ENCODE data around the gene ERMP1. TPM values are rescaled to one million over a fixed set of nuclear protein-coding genes. Genes with fewer than 3 reads are reported as not detected.
A peak's percentile ranks its signal among the peaks of the same experiment; 100 is the strongest.
"Not testable (repeated sequence)": the region's sequence is repeated elsewhere in the genome, so short reads cannot be mapped to it uniquely, and the experiment has no call there.

The ERMP1 gene
- total RNA-seq, 3 donors from 2014 or later = 6.7 to 7.5 (median 6.9) TPM

DNA sequence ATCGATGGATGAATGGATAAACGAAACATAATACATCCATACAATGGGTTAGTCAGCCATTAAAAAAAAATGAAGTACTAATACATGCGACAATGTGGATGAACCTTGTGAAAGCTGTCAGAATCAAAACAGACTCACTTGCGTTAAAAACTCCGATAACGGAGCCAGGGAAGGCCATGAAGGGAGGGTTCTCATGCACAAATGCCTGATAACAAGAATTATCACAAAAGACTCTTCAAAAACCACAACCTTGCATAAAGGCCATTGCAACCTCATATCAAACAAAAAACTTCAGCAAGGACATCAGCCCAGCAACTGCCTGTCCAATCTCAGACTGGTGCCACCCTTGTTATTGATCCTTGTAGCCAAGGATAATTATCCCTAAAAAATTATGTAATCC lies 13.7 kb downstream of the ERMP1 start:
- no peaks in the 10 kb centered on the region for H3K27me3 Mint-ChIP-seq (ENCODE audit: low read depth)
- peaks cover 34% of the 10 kb centered on the region for H3K36me3 Mint-ChIP-seq (ENCODE audit: insufficient read depth)
- H3K4me1 Mint-ChIP-seq (ENCODE audit: low read depth) = peaks cover 4% of the 10 kb centered on the region
- ATAC-seq (no peak), DNase-seq (no peak)
- no peak overlapping the region for H3K4me3 Mint-ChIP-seq
- H3K9me3 Mint-ChIP-seq = no peaks in the 10 kb centered on the region

DNA sequence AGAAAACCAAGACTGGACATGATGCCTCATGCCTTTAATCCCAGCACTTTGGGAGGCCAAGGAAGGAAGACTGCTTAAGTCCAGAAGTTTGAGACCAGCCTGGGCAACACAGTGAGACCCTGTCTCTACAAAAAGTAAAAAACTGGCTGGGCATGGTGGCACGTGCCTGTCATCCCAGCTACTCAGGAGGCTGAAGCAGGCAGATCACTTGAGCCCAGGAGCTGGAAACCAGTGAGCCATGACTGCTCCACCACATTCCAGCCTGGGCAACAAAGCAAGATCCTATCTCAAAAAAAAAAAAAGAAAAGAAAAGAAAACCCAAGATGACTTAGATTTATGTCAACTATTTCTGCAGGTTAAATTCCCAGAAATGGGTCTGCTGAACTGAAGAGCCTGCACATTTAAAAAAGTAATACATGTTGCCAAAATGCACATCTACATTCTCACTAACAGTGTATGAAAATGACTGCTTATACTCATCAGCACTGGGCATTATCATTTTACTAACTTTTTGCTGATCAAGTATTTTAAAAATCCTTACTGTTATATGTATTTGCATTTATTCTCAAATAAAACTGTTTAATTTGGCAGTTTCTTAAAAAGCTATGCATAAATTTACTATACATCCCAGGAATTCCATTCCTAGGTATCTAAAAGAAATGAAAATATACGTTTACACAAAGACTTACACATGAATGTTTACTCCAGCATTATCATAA lies 14.3 kb downstream of the ERMP1 start:
- DNase-seq (no peak), ATAC-seq (no peak)
- peaks cover 4% of the 10 kb centered on the region for H3K4me1 Mint-ChIP-seq (ENCODE audit: low read depth)
- H3K9me3 Mint-ChIP-seq = no peaks in the 10 kb centered on the region
- peaks cover 36% of the 10 kb centered on the region for H3K36me3 Mint-ChIP-seq (ENCODE audit: insufficient read depth)
- H3K27me3 Mint-ChIP-seq (ENCODE audit: low read depth) = no peaks in the 10 kb centered on the region
- H3K4me3 Mint-ChIP-seq = no peak overlapping the region

DNA sequence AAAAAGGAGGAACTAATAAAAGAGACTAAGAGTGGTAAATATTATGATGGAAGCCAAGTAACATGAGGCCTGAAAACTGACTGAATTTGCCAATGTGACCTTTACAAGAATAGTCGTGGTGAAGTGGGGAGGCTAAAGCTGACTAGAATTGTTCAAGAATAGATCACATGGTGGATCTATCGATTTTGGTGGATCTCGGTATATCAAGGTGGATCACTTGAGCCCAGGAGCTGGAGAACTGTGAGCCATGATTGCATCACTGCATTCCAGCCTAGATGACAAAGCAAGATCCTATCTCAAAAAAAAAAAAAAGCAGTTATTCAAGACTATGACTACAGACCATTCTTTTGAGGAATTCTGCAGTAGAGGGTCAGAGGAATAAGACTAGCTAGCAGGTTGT lies 15.1 kb downstream of the ERMP1 start:
- Mint-ChIP-seq H3K36me3 (ENCODE audit: insufficient read depth) (peaks cover 34% of the 10 kb centered on the region), H3K4me1 (ENCODE audit: low read depth) (peaks cover 4% of the 10 kb centered on the region), H3K27me3 (ENCODE audit: low read depth) (no peaks in the 10 kb centered on the region), H3K9me3 (no peaks in the 10 kb centered on the region), H3K4me3 (no peak overlapping the region)
- ATAC-seq (no peak), DNase-seq (no peak)

DNA sequence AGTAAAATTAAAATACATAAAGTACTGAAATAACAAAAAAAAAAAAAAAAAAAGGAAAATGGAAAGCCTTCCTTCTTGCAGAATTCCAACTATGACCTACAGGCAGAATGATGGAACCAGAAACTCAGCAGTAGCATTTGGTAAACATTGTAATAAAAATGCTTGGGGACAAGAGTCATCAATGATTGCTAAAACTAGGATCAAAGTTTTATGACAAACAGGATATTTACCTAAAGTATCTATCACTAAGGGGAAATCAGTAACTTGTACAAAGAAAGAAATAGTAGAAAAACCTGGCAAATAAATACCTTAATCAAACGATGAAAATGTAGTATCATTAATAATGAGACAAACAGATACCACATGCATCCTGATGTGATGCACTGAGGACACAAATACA lies 17.5 kb downstream of the ERMP1 start:
- H3K4me1 Mint-ChIP-seq (ENCODE audit: low read depth) = peaks cover 4% of the 10 kb centered on the region
- no peak for ATAC-seq
- no peak overlapping the region for H3K4me3 Mint-ChIP-seq
- H3K36me3 Mint-ChIP-seq (ENCODE audit: insufficient read depth) = peaks cover 40% of the 10 kb centered on the region
- DNase-seq = no peak
- no peaks in the 10 kb centered on the region for H3K9me3 Mint-ChIP-seq
- no peaks in the 10 kb centered on the region for H3K27me3 Mint-ChIP-seq (ENCODE audit: low read depth)

DNA sequence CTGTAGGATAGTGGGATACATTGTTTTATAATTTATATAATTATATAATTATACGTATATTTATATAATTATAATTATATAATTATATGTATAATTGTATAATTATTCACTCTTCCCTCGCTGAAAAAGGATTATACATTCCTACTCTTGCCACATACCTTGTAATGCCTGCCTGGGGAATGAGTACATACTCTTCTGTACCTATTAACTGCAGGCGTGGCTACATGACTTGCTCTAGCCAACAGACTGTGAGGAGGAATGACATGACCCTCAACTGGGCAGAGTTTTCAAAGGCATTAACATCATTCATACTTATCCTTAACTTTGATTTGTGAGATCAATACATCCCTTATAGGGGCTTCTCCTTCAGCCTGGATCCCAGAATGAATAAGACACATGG lies 19.1 kb downstream of the ERMP1 start:
- no peak for DNase-seq
- no peak for ATAC-seq
- Mint-ChIP-seq H3K36me3 (ENCODE audit: insufficient read depth) (peaks cover 41% of the 10 kb centered on the region), H3K4me1 (ENCODE audit: low read depth) (peaks cover 1% of the 10 kb centered on the region), H3K27me3 (ENCODE audit: low read depth) (no peaks in the 10 kb centered on the region), H3K4me3 (no peak overlapping the region), H3K9me3 (no peaks in the 10 kb centered on the region)

DNA sequence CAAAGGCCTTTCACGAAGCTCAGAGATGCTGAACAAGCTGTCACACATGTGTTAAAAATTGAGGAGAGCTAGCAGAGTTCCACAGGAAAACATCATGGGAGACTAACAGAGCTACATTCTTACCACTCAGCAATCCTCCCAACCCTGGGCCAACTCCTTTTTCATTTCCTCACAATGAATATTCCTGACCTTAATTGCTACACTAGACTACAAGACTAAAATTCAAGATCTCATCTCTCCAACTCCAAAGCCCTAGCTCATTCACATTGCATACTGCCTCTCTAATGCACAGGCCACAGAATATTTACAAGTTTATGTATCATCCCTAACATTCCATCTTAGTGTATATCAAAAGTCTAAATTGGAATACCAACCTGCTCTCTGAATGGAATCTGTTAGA lies 21.2 kb downstream of the ERMP1 start:
- Mint-ChIP-seq H3K36me3 (ENCODE audit: insufficient read depth) (peaks cover 36% of the 10 kb centered on the region), H3K4me1 (ENCODE audit: low read depth) (peaks cover 1% of the 10 kb centered on the region), H3K9me3 (no peaks in the 10 kb centered on the region), H3K27me3 (ENCODE audit: low read depth) (no peaks in the 10 kb centered on the region), H3K4me3 (no peak overlapping the region)
- DNase-seq (no peak), ATAC-seq (no peak)

DNA sequence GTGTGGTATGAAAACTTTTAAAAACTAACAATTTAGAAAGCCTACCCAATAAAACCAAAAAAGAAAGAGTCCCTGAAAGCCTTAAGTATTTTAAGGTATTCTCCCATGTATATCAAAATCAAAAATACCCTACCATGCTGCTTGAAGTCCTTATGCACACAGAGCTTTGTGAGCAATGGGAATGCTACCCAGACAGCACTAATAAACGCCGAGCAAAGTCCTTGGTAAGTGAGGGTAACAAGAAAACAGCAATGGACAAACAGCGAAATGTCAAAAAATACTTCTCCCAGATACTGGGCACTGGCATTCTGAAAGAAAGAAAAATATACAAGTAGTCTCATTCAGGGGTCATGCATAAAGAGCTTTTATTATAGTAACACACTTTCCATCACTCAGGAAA lies 27.4 kb downstream of the ERMP1 start:
- ATAC-seq (no peak), DNase-seq (no peak)
- Mint-ChIP-seq H3K36me3 (ENCODE audit: insufficient read depth) (peaks cover 21% of the 10 kb centered on the region), H3K9me3 (no peaks in the 10 kb centered on the region), H3K4me3 (no peak overlapping the region), H3K27me3 (ENCODE audit: low read depth) (no peaks in the 10 kb centered on the region), H3K4me1 (ENCODE audit: low read depth) (peaks cover 8% of the 10 kb centered on the region)

DNA sequence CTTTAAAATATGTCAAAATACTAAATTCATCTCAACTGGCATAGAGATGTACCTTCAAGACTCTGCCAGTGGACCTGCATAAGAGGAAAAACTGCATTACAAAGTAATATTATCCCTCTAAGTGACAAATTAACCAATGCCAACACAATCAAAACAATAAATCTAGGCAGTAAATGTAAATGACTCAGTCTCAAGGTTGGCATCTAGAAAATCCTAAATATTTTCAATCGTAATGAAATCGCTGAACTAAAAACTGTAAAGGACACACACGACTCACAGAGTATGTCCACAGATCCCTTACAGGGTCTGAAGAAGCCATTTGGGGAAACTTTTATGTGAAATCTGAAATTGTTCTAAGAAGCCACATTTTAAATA lies 31.2 kb downstream of the ERMP1 start:
- no peaks in the 10 kb centered on the region for H3K27me3 Mint-ChIP-seq (ENCODE audit: low read depth)
- ATAC-seq (no peak), DNase-seq (no peak)
- H3K9me3 Mint-ChIP-seq = no peaks in the 10 kb centered on the region
- peaks cover 18% of the 10 kb centered on the region for H3K4me1 Mint-ChIP-seq (ENCODE audit: low read depth)
- H3K36me3 Mint-ChIP-seq (ENCODE audit: insufficient read depth) = peaks cover 12% of the 10 kb centered on the region
- H3K4me3 Mint-ChIP-seq = no peak overlapping the region

DNA sequence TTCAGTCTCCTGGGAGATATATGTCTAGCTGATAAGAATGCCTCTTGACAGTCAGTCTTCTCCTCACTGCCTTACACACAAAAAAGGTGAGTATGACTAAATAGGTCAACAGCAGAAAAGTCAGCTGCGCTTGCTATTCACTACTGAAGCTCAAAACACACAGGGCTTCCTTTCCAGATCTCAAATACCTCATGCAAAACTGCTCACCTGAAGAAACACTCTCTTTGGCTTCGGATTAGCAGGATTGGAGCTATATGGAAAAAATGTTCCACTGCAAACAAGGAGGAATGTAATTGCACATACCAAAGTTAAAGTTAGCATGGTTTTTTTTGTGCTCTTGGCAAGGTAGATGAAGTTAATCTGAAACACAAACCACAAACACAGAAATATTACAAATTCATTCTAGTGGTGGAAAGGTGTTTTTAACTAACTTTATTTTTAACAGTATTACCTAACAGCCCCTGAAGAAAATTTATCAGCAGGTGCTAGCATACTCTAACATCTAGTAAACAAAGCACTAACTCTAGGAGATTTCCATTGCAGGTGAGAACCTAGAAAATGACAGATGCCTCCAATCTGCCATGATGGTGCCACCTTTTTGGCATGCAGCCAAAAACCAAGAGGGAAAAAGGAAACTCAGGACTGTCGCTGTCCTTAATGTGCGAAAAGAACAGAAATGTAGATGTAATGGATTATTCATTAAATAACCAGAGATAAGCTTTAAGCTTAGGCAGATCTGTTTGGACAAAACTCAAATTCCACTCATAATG lies 31.8 kb downstream of the ERMP1 start:
- no peaks in the 10 kb centered on the region for H3K9me3 Mint-ChIP-seq
- no peak for DNase-seq
- peaks cover 19% of the 10 kb centered on the region for H3K4me1 Mint-ChIP-seq (ENCODE audit: low read depth)
- no peaks in the 10 kb centered on the region for H3K27me3 Mint-ChIP-seq (ENCODE audit: low read depth)
- H3K36me3 Mint-ChIP-seq (ENCODE audit: insufficient read depth) = peaks cover 17% of the 10 kb centered on the region
- no peak for ATAC-seq
- no peak overlapping the region for H3K4me3 Mint-ChIP-seq

DNA sequence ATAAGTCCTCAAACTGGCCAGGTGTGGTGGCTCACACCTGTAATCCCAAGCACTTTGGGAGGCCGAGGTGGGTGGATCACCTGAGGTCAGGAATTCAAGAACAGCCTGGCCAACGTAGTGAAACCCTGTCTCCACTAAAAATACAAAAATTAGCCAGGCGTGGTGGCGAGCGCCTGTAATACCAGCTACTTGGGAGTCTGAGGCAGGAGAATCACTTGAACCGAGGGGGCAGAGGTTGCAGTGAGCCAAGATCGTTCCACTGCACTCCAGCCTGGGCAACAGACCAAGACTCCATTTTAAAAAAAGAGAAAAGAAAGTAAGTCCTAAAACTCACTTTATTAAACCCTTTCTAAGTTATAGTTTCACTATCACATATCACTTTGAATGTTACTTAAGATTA lies 32.5 kb downstream of the ERMP1 start:
- Mint-ChIP-seq H3K36me3 (ENCODE audit: insufficient read depth) (peaks cover 19% of the 10 kb centered on the region), H3K4me1 (ENCODE audit: low read depth) (peaks cover 19% of the 10 kb centered on the region)
- not testable (repeated sequence) for H3K4me3 Mint-ChIP-seq; H3K9me3 Mint-ChIP-seq; DNase-seq; H3K27me3 Mint-ChIP-seq (ENCODE audit: low read depth); ATAC-seq

DNA sequence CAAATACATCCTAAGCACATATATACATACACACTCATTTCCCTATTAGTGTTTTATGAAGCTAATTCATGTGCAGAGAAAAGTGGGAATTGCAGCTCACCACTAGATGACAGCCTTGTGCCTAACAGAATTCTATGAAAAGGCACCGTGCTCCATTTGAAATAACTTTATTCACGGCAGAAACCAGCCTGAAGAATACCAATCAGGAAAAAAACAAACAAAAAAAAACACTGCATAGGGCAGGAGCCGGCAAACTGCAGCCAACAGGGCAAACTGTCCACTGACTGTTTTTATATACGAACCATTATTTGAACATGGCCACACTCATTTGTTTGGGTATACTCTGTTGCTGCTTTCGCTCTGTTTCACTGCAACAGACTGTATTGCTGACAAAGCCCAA lies 33.6 kb downstream of the ERMP1 start:
- Mint-ChIP-seq H3K4me1 (ENCODE audit: low read depth) (peaks cover 28% of the 10 kb centered on the region), H3K36me3 (ENCODE audit: insufficient read depth) (peaks cover 18% of the 10 kb centered on the region), H3K4me3 (no peak overlapping the region), H3K27me3 (ENCODE audit: low read depth) (no peaks in the 10 kb centered on the region), H3K9me3 (no peaks in the 10 kb centered on the region)
- no peak for DNase-seq
- ATAC-seq = no peak

DNA sequence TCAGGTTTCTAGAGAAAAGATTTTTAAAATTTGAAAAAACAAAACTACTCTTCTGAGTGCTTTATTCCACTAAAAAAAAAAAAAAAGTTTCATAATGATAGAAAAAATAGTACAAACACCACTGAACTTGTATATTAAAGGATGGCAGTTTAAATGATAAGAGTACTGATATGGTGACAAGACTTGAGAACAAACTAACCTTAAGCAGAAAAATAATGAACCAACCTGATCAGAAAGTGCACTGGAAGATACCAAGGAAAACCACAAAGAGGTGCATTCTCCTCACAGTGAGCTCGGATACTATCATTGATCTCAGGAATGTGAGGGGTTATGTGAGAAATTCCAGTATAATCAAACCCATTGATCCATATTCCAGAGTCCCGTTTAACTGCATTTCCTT lies 34.3 kb downstream of the ERMP1 start:
- H3K9me3 Mint-ChIP-seq = no peaks in the 10 kb centered on the region
- no peaks in the 10 kb centered on the region for H3K27me3 Mint-ChIP-seq (ENCODE audit: low read depth)
- H3K4me1 Mint-ChIP-seq (ENCODE audit: low read depth) = peaks cover 35% of the 10 kb centered on the region
- peaks cover 17% of the 10 kb centered on the region for H3K36me3 Mint-ChIP-seq (ENCODE audit: insufficient read depth)
- H3K4me3 Mint-ChIP-seq = no peak overlapping the region
- ATAC-seq (no peak), DNase-seq (no peak)

DNA sequence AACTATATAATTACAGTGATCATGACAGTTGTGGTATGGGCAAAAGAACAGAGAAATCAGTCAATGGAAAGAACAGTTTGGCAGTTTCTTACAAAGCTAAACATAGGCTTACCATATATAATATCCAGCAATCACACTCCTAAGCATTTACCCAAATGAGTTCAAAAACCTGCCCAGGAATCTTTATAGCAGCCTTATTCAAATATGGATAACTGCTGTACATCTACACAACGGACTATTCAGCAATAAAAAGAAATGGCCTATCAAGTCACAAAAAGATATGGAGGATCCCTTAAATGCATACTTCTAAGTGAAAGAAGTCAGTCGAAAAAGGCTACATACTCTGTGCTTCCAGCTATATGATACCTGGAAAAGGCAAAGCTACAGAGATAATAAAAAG lies 36.6 kb downstream of the ERMP1 start:
- no peak for DNase-seq
- Mint-ChIP-seq H3K27me3 (ENCODE audit: low read depth) (no peaks in the 10 kb centered on the region), H3K4me1 (ENCODE audit: low read depth) (peaks cover 48% of the 10 kb centered on the region), H3K9me3 (no peaks in the 10 kb centered on the region), H3K36me3 (ENCODE audit: insufficient read depth) (peaks cover 24% of the 10 kb centered on the region), H3K4me3 (no peak overlapping the region)
- ATAC-seq = no peak

DNA sequence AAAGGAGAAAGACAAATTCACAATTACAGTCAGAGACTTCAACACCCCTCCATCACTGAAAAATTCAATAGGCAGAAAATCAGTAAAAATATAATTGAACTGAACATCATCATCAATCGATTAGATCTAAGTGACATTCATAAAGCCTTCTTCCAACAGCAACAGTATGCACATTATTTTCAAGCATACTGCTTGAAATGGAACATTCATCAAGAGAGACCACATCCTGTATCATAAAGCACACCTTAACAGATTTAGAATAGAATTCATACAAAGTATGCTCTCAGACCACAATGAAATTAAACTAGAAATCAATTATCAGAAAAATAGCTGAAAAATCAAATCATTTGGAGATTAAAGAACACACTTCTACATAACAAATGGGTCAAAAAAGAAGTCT lies 39.1 kb downstream of the ERMP1 start:
- peaks cover 48% of the 10 kb centered on the region for H3K4me1 Mint-ChIP-seq (ENCODE audit: low read depth)
- ATAC-seq (no peak), DNase-seq (no peak)
- peak overlapping the region; percentile 35 for H3K4me3 Mint-ChIP-seq
- H3K27me3 Mint-ChIP-seq (ENCODE audit: low read depth) = no peaks in the 10 kb centered on the region
- peaks cover 35% of the 10 kb centered on the region for H3K36me3 Mint-ChIP-seq (ENCODE audit: insufficient read depth)
- H3K9me3 Mint-ChIP-seq = no peaks in the 10 kb centered on the region

DNA sequence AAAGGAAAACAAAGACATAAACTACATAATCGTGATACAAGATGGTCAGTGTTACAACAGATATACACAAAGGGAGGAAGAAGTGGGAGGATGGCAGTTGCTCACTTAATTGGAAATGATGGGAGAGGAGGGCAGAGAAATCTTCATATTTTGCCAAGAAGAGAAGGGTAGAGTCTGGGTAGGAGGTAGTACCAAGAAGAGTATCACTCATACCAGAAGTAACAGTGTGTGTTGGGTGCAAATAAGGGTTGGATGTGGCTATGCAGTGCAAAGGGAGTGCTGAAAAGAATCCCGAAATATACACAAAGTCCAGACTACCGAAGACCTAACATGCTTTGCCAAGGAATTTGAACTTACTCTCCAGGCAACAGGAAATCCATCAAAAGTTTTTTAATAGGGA lies 41.0 kb downstream of the ERMP1 start:
- ATAC-seq (no peak), DNase-seq (no peak)
- no peaks in the 10 kb centered on the region for H3K27me3 Mint-ChIP-seq (ENCODE audit: low read depth)
- peaks cover 37% of the 10 kb centered on the region for H3K36me3 Mint-ChIP-seq (ENCODE audit: insufficient read depth)
- H3K9me3 Mint-ChIP-seq = no peaks in the 10 kb centered on the region
- H3K4me3 Mint-ChIP-seq = no peak overlapping the region
- H3K4me1 Mint-ChIP-seq (ENCODE audit: low read depth) = peaks cover 59% of the 10 kb centered on the region

Measured in activated T-cell treated with anti-CD3 and anti-CD28 coated beads, Interleukin-2, amount 50 U/mL, for 4 hours (primary cell).